ENCODE data around the gene PAQR9.

PAQR9 gene

GRCh38 chr3:142982038-142982773 is 18.7 kb upstream of the PAQR9 start:
- no peak for DNase-seq (ENCODE audit: low read depth)

GRCh38 chr3:142981108-142981507 is 17.6 kb upstream of the PAQR9 start:
- DNase-seq (ENCODE audit: low read depth): no peak

- peak; percentile 22 for DNase-seq (ENCODE audit: low read depth)
Observed at GRCh38 chr3:142977399-142977728, 13.9 kb upstream of the PAQR9 start.

- peak; percentile 94 for DNase-seq (ENCODE audit: low read depth)
Observed at GRCh38 chr3:142976621-142977398, 13.3 kb upstream of the PAQR9 start.

GRCh38 chr3:142975316-142975995 is 12.0 kb upstream of the PAQR9 start:
- DNase-seq (ENCODE audit: low read depth): no peak

GRCh38 chr3:142973217-142974009 is 9.9 kb upstream of the PAQR9 start:
- no peak for DNase-seq (ENCODE audit: low read depth)

- DNase-seq (ENCODE audit: low read depth): no peak
Observed at GRCh38 chr3:142972092-142972753, 8.7 kb upstream of the PAQR9 start.

- no peak for DNase-seq (ENCODE audit: low read depth)
Observed at GRCh38 chr3:142971431-142971830, 8.0 kb upstream of the PAQR9 start.

GRCh38 chr3:142968319-142969025 is 5.0 kb upstream of the PAQR9 start:
- no peak for DNase-seq (ENCODE audit: low read depth)

- no peak for DNase-seq (ENCODE audit: low read depth)
Observed at GRCh38 chr3:142966808-142967207, 3.3 kb upstream of the PAQR9 start.

- no peak for DNase-seq (ENCODE audit: low read depth)
Observed at GRCh38 chr3:142965581-142965980, 2.1 kb upstream of the PAQR9 start.

- no peak for DNase-seq (ENCODE audit: low read depth)
Observed at GRCh38 chr3:142963234-142963515, 299 bp downstream of the PAQR9 start.

GRCh38 chr3:142962520-142963233 is 797 bp downstream of the PAQR9 start:
- no peak for DNase-seq (ENCODE audit: low read depth)

GRCh38 chr3:142962175-142962519 is 1.3 kb downstream of the PAQR9 start:
- DNase-seq (ENCODE audit: low read depth): no peak

GRCh38 chr3:142961539-142961938 is 1.9 kb downstream of the PAQR9 start:
- no peak for DNase-seq (ENCODE audit: low read depth)

- no peak for DNase-seq (ENCODE audit: low read depth)
Observed at GRCh38 chr3:142960322-142960850, 3.1 kb downstream of the PAQR9 start.

GRCh38 chr3:142958707-142959106 is 4.8 kb downstream of the PAQR9 start:
- peak; percentile 35 for DNase-seq (ENCODE audit: low read depth)

GRCh38 chr3:142953443-142953842 is 10.0 kb downstream of the PAQR9 start:
- no peak for DNase-seq (ENCODE audit: low read depth)

- DNase-seq (ENCODE audit: low read depth): no peak
Observed at GRCh38 chr3:142952272-142953193, 10.9 kb downstream of the PAQR9 start.
